Breast epithelium (tissue), 3 donors: ENCODE results near the gene ST6GALNAC3.

ENCODE experiments used
- POLR2A ChIP-seq: fragments of 450-650 bp; IDR thresholded peaks from one replicate; pipeline ENCODE4 v1.6.1; 2016; ENCODE audit warnings: antibody characterized with exemption, mild to moderate bottlenecking, moderate library complexity
- POLR2AphosphoS5 ChIP-seq, 3 donors: sonication (generic); formaldehyde crosslinking; IDR thresholded peaks; one replicate each; pipeline ENCODE4 v1.6.1; 2017; ENCODE audit warnings: antibody characterized with exemption in 3 of 3
- TF ChIP-seq, protein P1 (sequence below), 3 donors: fragments of 450-650 bp; IDR thresholded peaks; one replicate each; pipeline ENCODE4 v1.5.1; 2016 to 2017; ENCODE audit warnings: antibody characterized with exemption in 3 of 3, mild to moderate bottlenecking in 3 of 3, moderate library complexity in 3 of 3

DNA sequence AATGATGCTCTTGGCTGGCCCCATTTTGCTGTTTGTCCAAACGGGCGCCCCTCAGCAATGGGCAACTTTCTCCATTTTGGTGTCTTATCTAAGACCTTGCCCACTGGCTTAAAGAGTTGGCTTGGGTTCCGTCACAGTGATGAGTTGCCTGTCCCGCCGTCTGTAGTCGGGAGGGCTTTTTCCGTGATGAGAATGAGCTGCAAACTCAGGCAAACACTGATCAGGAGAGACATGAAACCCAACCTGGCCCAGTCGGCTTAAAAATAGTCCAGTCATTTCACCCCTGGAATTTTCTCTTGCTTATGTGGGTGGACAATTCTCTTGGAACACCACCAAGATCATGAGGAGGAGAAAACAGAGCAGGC lies 79.3 kb downstream of the ST6GALNAC3 start:
- TF ChIP-seq, protein P1, sequence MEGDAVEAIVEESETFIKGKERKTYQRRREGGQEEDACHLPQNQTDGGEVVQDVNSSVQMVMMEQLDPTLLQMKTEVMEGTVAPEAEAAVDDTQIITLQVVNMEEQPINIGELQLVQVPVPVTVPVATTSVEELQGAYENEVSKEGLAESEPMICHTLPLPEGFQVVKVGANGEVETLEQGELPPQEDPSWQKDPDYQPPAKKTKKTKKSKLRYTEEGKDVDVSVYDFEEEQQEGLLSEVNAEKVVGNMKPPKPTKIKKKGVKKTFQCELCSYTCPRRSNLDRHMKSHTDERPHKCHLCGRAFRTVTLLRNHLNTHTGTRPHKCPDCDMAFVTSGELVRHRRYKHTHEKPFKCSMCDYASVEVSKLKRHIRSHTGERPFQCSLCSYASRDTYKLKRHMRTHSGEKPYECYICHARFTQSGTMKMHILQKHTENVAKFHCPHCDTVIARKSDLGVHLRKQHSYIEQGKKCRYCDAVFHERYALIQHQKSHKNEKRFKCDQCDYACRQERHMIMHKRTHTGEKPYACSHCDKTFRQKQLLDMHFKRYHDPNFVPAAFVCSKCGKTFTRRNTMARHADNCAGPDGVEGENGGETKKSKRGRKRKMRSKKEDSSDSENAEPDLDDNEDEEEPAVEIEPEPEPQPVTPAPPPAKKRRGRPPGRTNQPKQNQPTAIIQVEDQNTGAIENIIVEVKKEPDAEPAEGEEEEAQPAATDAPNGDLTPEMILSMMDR (IDR thresholded peaks at IDR 0.05): no peak
- TF ChIP-seq POLR2A (no peak), POLR2AphosphoS5 (IDR thresholded peaks at IDR 0.05) (no peak)
